ENCODE measurements around the gene HYAL2.

Gene HYAL2

DNA sequence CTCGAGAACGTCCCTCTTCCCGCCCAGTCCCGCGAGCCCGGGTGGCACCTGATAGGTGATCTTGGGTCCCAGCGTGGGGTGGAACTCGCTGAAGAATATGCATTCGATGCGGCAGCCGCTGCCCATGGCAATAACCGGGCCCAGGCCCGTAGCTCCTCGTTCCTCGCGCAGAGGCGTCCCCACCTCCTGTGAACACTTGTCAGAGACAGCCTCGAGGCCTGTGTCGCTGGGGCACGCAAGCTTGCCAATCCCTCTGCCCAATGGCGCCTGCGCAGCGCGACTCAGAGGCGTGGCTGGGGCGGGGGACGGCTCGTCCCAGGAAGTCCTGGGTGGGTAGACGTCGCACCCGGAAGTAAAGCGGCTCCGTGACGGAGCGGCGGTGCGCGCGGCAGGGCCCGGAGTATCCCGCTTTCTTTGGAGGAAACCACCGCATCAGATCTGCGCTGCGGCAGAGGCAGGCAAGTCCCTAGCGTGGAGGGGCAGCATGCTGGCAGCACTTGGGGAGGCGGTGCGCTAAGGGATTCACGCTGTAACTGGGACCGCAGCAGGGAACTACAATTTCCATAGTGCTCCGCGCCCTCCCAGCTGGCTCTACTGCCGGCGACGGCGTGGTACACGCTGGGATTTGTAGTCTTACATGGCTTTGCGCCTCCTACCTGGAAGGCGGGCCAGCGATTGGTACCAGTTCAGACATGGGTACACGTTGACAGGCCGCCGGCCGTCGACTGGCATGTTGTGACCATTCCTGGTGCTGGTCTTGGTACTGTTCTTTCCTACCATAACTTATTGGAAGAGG is 28.2 kb upstream of the HYAL2 start, which contains the start of the genes CYB561D2 and NPRL2:
CYB561D2 (plus strand) TSS at position 336 of the 796 bp plus-strand sequence. CDS start 572 bp downstream, outside the sequence.
NPRL2 (minus strand) TSS at position 249 of the 796 bp plus-strand sequence; CDS start at position 126, 123 bp downstream.
- Histone ChIP-seq H3K9ac (ENCODE audit: low read depth in 1 of 2, low read length in 2 of 2) (peak within 1 kb of the TSS; percentile 74 to 94), H3K27ac (ENCODE audit: low read depth in 2 of 2, low read length in 2 of 2) (peak within 1 kb of the TSS; percentile 87 to 98), H3K4me1 (ENCODE audit: control insufficient read depth in 2 of 2, insufficient read depth in 2 of 2, low read length in 2 of 2) (peaks cover 31 to 37% of the 10 kb centered on the region in 2 donors), H3K9me3 (ENCODE audit: control insufficient read depth in 2 of 2, low read length in 2 of 2) (no peaks in the 10 kb centered on the region), H3K36me3 (ENCODE audit: control insufficient read depth in 2 of 2, insufficient read depth in 2 of 2, low read length in 2 of 2) (peaks cover 42 to 43% of the 10 kb centered on the region in 2 donors), H3K4me3 (ENCODE audit: low read length in 2 of 2) (peak within 1 kb of the TSS; percentile 70 to 97), H3K27me3 (ENCODE audit: control insufficient read depth in 2 of 2, insufficient read depth in 2 of 2, low read length in 2 of 2) (no peaks in the 10 kb centered on the region)

DNA sequence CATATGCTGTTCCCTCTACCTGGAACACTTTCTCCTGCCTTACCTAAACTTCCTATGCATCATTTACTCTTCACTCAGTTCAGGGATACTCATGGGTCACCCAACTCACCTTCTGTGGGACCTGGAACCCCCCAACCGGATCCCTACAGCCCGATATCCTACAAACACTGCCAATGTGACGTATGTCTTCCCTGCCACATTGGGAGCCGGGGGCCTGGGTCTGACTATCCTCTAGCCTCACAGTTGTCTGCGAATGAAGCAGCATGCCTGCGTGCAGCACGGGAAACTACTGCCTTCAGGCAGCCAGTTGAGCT is 27.6 kb upstream of the HYAL2 start:
- Histone ChIP-seq H3K9ac (ENCODE audit: low read depth in 1 of 2, low read length in 2 of 2) (peak overlapping the region; percentile 74 to 94), H3K4me1 (ENCODE audit: control insufficient read depth in 2 of 2, insufficient read depth in 2 of 2, low read length in 2 of 2) (peaks cover 33 to 39% of the 10 kb centered on the region in 2 donors), H3K36me3 (ENCODE audit: control insufficient read depth in 2 of 2, insufficient read depth in 2 of 2, low read length in 2 of 2) (peaks cover 36 to 37% of the 10 kb centered on the region in 2 donors), H3K4me3 (ENCODE audit: low read length in 2 of 2) (peak overlapping the region; percentile 70 to 97), H3K9me3 (ENCODE audit: control insufficient read depth in 2 of 2, low read length in 2 of 2) (no peaks in the 10 kb centered on the region), H3K27me3 (ENCODE audit: control insufficient read depth in 2 of 2, insufficient read depth in 2 of 2, low read length in 2 of 2) (no peaks in the 10 kb centered on the region), H3K27ac (ENCODE audit: low read depth in 2 of 2, low read length in 2 of 2) (peak overlapping the region; percentile 87 to 98)

DNA sequence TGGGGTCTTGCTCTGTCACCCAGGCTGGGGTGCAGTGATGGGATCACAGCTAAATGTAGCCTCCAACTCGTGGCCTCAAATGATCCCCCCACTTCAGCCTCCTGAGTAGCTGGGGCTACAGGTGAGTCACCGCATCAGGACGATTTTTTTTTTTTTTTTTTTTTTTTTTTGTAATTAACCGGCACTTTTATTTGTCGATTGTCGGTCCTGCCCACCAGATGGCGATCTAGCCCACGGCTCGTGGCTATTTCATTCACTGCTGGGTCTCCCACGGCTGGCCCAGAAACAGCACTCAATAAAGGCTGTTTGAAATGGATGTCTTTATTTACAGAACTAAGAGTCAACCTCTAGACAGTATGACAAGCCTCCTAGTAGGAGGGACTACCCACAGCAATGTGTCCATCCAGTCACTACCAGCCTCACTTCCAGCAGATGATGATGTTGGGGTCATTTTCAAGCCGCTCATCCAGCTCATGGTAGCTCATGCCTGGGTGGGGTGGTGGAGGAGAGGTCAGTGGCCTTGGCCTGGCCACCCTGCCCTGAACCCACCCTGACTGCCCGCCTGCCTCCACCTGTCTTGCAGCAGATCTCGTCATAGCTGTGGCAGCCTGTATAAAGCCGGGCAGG is 24.8 kb upstream of the HYAL2 start:
- Histone ChIP-seq H3K4me1 (ENCODE audit: control insufficient read depth in 2 of 2, insufficient read depth in 2 of 2, low read length in 2 of 2) (peaks cover 37% of the 10 kb centered on the region in 2 donors), H3K36me3 (ENCODE audit: control insufficient read depth in 2 of 2, insufficient read depth in 2 of 2, low read length in 2 of 2) (peaks cover 13 to 15% of the 10 kb centered on the region in 2 donors), H3K9ac (ENCODE audit: low read depth in 1 of 2, low read length in 2 of 2) (no peak overlapping the region), H3K9me3 (ENCODE audit: control insufficient read depth in 2 of 2, low read length in 2 of 2) (no peaks in the 10 kb centered on the region), H3K27me3 (ENCODE audit: control insufficient read depth in 2 of 2, insufficient read depth in 2 of 2, low read length in 2 of 2) (no peaks in the 10 kb centered on the region), H3K4me3 (ENCODE audit: low read length in 2 of 2) (no peak overlapping the region), H3K27ac (ENCODE audit: low read depth in 2 of 2, low read length in 2 of 2) (no peak overlapping the region)

DNA sequence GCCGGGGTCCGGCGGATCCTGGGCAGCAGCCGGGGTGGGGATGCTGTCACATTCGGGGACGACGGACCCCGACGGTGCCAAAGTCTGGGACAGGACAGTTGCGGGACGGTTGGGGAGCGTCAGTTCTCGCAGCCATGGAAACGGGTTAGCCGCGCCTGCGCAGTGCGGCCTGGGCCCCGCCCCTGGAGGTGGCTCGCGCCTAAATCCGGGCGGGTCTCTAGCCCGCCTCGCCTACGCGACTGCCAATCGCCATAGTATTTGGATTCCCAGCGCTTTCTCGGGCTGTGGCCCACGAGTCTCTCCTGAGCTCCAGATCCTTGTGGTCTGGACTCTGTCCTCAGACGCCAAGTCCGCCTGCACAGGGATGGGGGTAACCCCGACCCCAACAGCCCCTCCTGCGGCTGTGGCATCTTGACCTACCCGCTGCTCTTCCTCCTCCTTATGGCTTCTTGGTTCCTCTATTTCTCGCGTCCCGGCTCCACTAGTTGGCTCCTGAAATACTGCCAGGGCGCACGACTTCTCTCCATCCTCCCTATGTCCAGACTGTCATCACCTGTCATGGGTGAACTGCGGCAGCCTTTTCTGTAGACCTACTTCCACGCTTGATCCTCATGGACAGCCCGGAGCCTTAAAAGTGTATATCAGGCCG is 23.2 kb upstream of the HYAL2 start, which contains the start of gene ZMYND10:
ZMYND10 (minus strand) TSS at position 147 of the 649 bp plus-strand sequence. CDS start 153 bp downstream, outside the sequence.
- Histone ChIP-seq H3K4me1 (ENCODE audit: control insufficient read depth in 2 of 2, insufficient read depth in 2 of 2, low read length in 2 of 2) (peaks cover 32 to 37% of the 10 kb centered on the region in 2 donors), H3K9me3 (ENCODE audit: control insufficient read depth in 2 of 2, low read length in 2 of 2) (no peaks in the 10 kb centered on the region)

DNA sequence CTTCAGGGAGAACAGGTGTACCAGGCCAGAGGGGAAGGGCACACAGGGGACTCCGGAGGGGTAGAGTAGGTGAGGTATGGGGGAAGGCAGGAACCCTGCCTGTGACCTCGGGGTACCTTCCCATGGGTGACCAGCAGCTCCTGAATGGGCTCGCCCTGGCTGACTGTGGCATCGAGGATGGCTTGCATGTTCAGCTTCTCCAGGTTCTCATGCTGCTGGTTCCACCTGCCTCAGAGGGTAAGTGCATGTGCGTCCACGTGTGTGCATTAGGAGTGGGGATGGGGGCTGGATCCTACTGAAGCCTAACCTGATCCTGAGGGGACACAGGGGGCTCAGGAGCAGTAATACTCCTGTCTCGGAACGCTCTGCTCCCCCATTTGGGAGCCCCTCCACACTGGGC is 22.5 kb upstream of the HYAL2 start:
- peak overlapping the region; percentile 37 to 65 for H3K4me3 ChIP-seq (ENCODE audit: low read length in 2 of 2)
- no peak overlapping the region for H3K27ac ChIP-seq (ENCODE audit: low read depth in 2 of 2, low read length in 2 of 2)
- peaks cover 26 to 37% of the 10 kb centered on the region in 2 donors for H3K4me1 ChIP-seq (ENCODE audit: control insufficient read depth in 2 of 2, insufficient read depth in 2 of 2, low read length in 2 of 2)
- H3K27me3 ChIP-seq (ENCODE audit: control insufficient read depth in 2 of 2, insufficient read depth in 2 of 2, low read length in 2 of 2): no peaks in the 10 kb centered on the region
- peaks cover 11 to 13% of the 10 kb centered on the region in 2 donors for H3K36me3 ChIP-seq (ENCODE audit: control insufficient read depth in 2 of 2, insufficient read depth in 2 of 2, low read length in 2 of 2)
- H3K9me3 ChIP-seq (ENCODE audit: control insufficient read depth in 2 of 2, low read length in 2 of 2): no peaks in the 10 kb centered on the region
- H3K9ac ChIP-seq (ENCODE audit: low read depth in 1 of 2, low read length in 2 of 2): peak overlapping the region in 1 of 2 donors; percentile 52

More for the DNA sequence above, 23.2 kb upstream of the HYAL2 start, which contains the start of gene ZMYND10:
- Histone ChIP-seq H3K27me3 (ENCODE audit: control insufficient read depth in 2 of 2, insufficient read depth in 2 of 2, low read length in 2 of 2) (no peaks in the 10 kb centered on the region), H3K9ac (ENCODE audit: low read depth in 1 of 2, low read length in 2 of 2) (peak within 1 kb of the TSS; percentile 41 to 52), H3K36me3 (ENCODE audit: control insufficient read depth in 2 of 2, insufficient read depth in 2 of 2, low read length in 2 of 2) (peaks cover 11 to 13% of the 10 kb centered on the region in 2 donors), H3K4me3 (ENCODE audit: low read length in 2 of 2) (peak within 1 kb of the TSS; percentile 37 to 65), H3K27ac (ENCODE audit: low read depth in 2 of 2, low read length in 2 of 2) (peak within 1 kb of the TSS in 1 of 2 donors; percentile 9)

DNA sequence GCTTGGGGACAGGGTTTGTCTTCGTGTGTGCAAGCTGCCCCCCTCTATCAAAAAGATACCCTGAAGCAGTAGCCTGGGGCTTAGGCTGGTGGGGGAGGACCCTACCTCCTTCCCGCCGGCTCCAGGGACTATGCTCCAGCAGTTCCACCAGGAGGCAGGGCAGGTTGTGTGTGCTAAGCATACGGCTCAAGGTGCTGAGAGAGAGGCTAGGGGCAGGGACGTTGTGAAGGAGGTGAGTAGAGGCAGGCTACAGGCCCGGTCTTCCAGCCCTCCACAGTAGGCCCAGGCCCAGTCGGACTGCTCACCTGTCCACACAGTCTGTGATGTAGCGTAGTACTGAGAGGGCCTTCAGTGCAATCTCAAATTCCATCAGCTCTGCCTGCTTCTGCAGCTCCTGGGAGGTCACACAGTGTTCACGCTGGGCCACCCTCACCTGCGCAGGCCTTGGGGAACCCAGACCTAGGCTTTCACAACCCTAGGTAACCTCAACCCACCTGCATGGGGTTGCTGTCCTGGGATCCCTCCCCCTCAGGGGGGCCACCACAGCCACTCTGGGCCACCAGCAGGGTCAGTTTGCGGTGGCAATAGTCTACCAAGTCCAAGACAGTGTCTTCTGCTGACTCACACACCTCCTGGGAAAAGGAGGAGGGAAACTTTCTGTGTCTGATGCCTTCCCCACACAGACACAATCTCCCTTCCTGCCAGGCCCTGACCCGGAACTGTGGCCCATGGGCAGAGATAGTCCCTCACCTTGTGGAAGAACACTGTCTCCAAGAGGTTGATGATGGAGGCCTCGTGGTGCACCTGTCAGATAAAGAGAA is 20.5 kb upstream of the HYAL2 start:
- H3K9ac ChIP-seq (ENCODE audit: low read depth in 1 of 2, low read length in 2 of 2): no peak overlapping the region

DNA sequence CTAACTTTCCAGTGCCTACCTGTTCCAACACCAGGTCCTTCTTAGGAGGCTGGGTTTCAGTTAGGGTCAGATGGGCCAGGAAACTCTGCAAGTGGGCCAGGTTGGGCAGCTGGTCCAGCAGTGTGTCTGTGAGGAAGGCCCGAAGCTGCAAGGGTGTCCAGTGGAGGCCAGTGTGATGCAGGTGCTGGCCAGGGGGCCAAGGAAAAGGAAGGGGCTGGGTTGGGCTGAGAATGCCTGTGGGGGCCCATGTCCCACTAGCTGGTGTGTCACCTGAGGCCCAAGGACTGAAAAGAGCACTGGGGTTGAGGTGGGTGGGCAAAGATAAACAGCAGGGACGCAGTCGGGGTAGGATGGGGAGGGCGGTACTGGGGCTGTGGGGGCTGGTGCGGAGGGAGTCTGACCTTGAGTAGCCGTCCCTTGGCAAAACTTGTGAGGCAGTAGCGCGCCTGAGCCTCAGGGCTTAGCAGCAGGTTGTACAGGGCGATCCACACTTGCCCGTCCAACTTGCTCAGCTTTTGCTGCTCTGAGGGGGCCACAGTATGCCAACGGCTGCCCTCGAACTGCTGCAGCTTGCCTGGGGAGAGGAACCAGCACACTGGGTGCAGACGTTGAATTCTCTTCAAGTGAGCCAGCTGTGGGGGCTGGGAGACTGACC is 19.6 kb upstream of the HYAL2 start:
- peak overlapping the region in 1 of 2 donors; percentile 87 for H3K27ac ChIP-seq (ENCODE audit: low read depth in 2 of 2, low read length in 2 of 2)
- no peak overlapping the region for H3K4me3 ChIP-seq (ENCODE audit: low read length in 2 of 2)
- H3K27me3 ChIP-seq (ENCODE audit: control insufficient read depth in 2 of 2, insufficient read depth in 2 of 2, low read length in 2 of 2): no peaks in the 10 kb centered on the region
- no peak overlapping the region for H3K9ac ChIP-seq (ENCODE audit: low read depth in 1 of 2, low read length in 2 of 2)
- H3K36me3 ChIP-seq (ENCODE audit: control insufficient read depth in 2 of 2, insufficient read depth in 2 of 2, low read length in 2 of 2): no peaks in the 10 kb centered on the region
- no peaks in the 10 kb centered on the region for H3K9me3 ChIP-seq (ENCODE audit: control insufficient read depth in 2 of 2, low read length in 2 of 2)
- H3K4me1 ChIP-seq (ENCODE audit: control insufficient read depth in 2 of 2, insufficient read depth in 2 of 2, low read length in 2 of 2): peaks cover 31 to 40% of the 10 kb centered on the region in 2 donors

More for the DNA sequence above, 20.5 kb upstream of the HYAL2 start:
- Histone ChIP-seq H3K4me1 (ENCODE audit: control insufficient read depth in 2 of 2, insufficient read depth in 2 of 2, low read length in 2 of 2) (peaks cover 25 to 38% of the 10 kb centered on the region in 2 donors), H3K9me3 (ENCODE audit: control insufficient read depth in 2 of 2, low read length in 2 of 2) (no peaks in the 10 kb centered on the region), H3K36me3 (ENCODE audit: control insufficient read depth in 2 of 2, insufficient read depth in 2 of 2, low read length in 2 of 2) (peaks cover 1 to 3% of the 10 kb centered on the region in 2 donors), H3K4me3 (ENCODE audit: low read length in 2 of 2) (no peak overlapping the region), H3K27ac (ENCODE audit: low read depth in 2 of 2, low read length in 2 of 2) (no peak overlapping the region), H3K27me3 (ENCODE audit: control insufficient read depth in 2 of 2, insufficient read depth in 2 of 2, low read length in 2 of 2) (no peaks in the 10 kb centered on the region)

DNA sequence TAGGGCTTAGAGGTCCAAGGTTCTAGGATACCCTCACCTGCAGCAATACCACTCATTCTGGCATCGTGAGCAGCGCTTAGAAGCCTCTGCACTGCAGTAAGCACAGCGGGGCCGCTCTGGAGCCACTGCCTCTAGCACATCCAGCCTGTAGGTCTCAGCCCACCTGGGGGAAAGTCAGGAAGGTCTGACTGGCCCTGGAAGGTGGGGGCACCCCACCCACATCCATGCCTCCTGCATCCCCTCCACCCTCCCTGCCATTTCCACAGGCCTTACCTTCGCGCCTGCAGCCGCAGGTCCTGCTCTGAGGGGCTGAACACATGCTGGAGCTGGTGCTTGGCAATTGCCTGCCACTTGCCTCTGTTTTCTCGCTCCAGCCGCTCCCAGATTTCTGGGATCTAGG is 19.0 kb upstream of the HYAL2 start:
- H3K27me3 ChIP-seq (ENCODE audit: control insufficient read depth in 2 of 2, insufficient read depth in 2 of 2, low read length in 2 of 2): no peaks in the 10 kb centered on the region
- H3K9ac ChIP-seq (ENCODE audit: low read depth in 1 of 2, low read length in 2 of 2): peak overlapping the region; percentile 63 to 73
- no peaks in the 10 kb centered on the region for H3K9me3 ChIP-seq (ENCODE audit: control insufficient read depth in 2 of 2, low read length in 2 of 2)
- peaks cover 31 to 42% of the 10 kb centered on the region in 2 donors for H3K4me1 ChIP-seq (ENCODE audit: control insufficient read depth in 2 of 2, insufficient read depth in 2 of 2, low read length in 2 of 2)
- H3K27ac ChIP-seq (ENCODE audit: low read depth in 2 of 2, low read length in 2 of 2): peak overlapping the region in 1 of 2 donors; percentile 87
- peak overlapping the region; percentile 63 to 71 for H3K4me3 ChIP-seq (ENCODE audit: low read length in 2 of 2)
- no peaks in the 10 kb centered on the region for H3K36me3 ChIP-seq (ENCODE audit: control insufficient read depth in 2 of 2, insufficient read depth in 2 of 2, low read length in 2 of 2)

Measured in mucosa of rectum (tissue), 2 donors.